ENCODE results near the gene AGBL4.

AGBL4 gene

DNA sequence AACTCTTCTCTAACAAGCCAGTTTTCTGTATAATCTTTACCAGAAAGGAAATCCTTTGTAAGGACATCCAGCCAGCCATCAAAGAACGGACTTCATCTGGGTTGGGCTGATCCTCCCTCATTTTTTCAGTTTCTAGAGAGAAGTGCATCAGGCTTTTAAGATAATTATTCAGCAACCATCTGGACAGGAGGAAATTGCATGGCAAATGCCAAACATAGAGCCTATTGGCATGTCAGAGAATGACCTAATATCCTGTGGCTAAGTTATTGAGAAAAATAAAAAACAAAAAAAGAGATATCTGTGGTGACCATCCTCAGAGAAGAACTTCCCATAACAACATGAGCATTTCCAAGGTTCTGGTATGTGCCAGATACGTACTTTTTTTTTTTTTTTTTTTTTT is 1172.1 kb downstream of the AGBL4 start:
- WGBS: 78% methylated on average over 1 of the region's 2 CpGs
- H3K18ac ChIP-seq (ENCODE audit: low read depth in 1 of 2, low read length in 2 of 2): no peak overlapping the region
- no peaks in the 10 kb centered on the region for H3K27me3 ChIP-seq (ENCODE audit: control insufficient read depth in 1 of 2, insufficient read depth in 1 of 2, low read length in 2 of 2)
- no peak overlapping the region for H4K91ac ChIP-seq (ENCODE audit: low read length)
- no peak overlapping the region for H3K9ac ChIP-seq (ENCODE audit: low read length)
- H2AFZ ChIP-seq (ENCODE audit: low read depth, low read length): no peak overlapping the region
- no peak for DNase-seq
- no peak overlapping the region for H2BK5ac ChIP-seq (ENCODE audit: low read depth, low read length, poor library complexity, severe bottlenecking)
- H3K4me2 ChIP-seq (ENCODE audit: low read length, poor library complexity, severe bottlenecking): no peak overlapping the region
- H4K8ac ChIP-seq (ENCODE audit: low read length): no peak overlapping the region
- no peak overlapping the region for H3K4ac ChIP-seq (ENCODE audit: low read depth in 1 of 2, low read length in 2 of 2)
- H2BK120ac ChIP-seq (ENCODE audit: low read depth, low read length): no peak overlapping the region
- H3K79me1 ChIP-seq (replicated peaks; ENCODE audit: low read length, poor library complexity, severe bottlenecking): no peaks in the 10 kb centered on the region
- H3K4me1 ChIP-seq (ENCODE audit: control insufficient read depth, insufficient read depth, low read depth, low read length): peaks cover 1% of the 10 kb centered on the region
- H2BK12ac ChIP-seq (ENCODE audit: low read length in 2 of 2): no peak overlapping the region
- no peak overlapping the region for H3K27ac ChIP-seq (ENCODE audit: low read length, poor library complexity, severe bottlenecking)
- no peak overlapping the region for H2BK15ac ChIP-seq (ENCODE audit: low read depth, poor library complexity, severe bottlenecking)
- H2AK5ac ChIP-seq (ENCODE audit: low read length, severe bottlenecking): no peak overlapping the region
- no peak overlapping the region for H3K14ac ChIP-seq (ENCODE audit: low read length in 2 of 2)
- no peaks in the 10 kb centered on the region for H3K9me3 ChIP-seq (ENCODE audit: control insufficient read depth, low read length)
- H3K36me3 ChIP-seq (ENCODE audit: control insufficient read depth in 1 of 2, insufficient read depth in 2 of 2, low read depth in 1 of 2, low read length in 2 of 2): no peaks in the 10 kb centered on the region
- no peak overlapping the region for H3K23ac ChIP-seq (ENCODE audit: low read length in 2 of 2)
- H3K4me3 ChIP-seq (ENCODE audit: insufficient read depth in 1 of 2, low read depth in 1 of 2, low read length in 2 of 2): no peak overlapping the region

DNA sequence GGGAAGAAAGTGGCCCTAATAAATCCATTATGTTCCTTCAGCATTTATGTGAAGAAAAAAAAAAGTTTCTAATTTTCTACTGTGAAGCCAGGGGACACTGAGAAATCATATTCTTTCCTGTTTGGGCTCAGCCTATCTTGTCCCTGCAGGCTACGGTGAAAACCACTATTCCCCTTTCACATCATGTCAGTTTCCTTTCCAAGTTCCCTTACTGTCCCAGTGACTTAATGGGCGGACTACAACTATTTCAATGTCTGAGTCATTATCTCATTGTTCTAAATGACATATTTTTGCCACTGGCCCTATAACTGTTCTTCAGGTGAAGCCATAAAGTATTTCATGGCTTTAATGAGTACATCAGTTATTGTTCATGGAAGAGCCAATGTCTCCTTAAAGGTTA is 1175.7 kb downstream of the AGBL4 start:
- no peak overlapping the region for H2AK5ac ChIP-seq (ENCODE audit: low read length, severe bottlenecking)
- no peak overlapping the region for H2BK15ac ChIP-seq (ENCODE audit: low read depth, poor library complexity, severe bottlenecking)
- H3K4me1 ChIP-seq (ENCODE audit: control insufficient read depth, insufficient read depth, low read depth, low read length): peaks cover 1% of the 10 kb centered on the region
- H2BK12ac ChIP-seq (ENCODE audit: low read length in 2 of 2): no peak overlapping the region
- H3K36me3 ChIP-seq (ENCODE audit: control insufficient read depth in 1 of 2, insufficient read depth in 2 of 2, low read depth in 1 of 2, low read length in 2 of 2): no peaks in the 10 kb centered on the region
- H3K79me1 ChIP-seq (replicated peaks; ENCODE audit: low read length, poor library complexity, severe bottlenecking): no peaks in the 10 kb centered on the region
- H3K4me2 ChIP-seq (ENCODE audit: low read length, poor library complexity, severe bottlenecking): no peak overlapping the region
- H2AFZ ChIP-seq (ENCODE audit: low read depth, low read length): no peak overlapping the region
- 83% methylated on average over 2 of the region's 2 CpGs for WGBS
- H3K27me3 ChIP-seq (ENCODE audit: control insufficient read depth in 1 of 2, insufficient read depth in 1 of 2, low read length in 2 of 2): no peaks in the 10 kb centered on the region
- no peak overlapping the region for H3K9ac ChIP-seq (ENCODE audit: low read length)
- no peak for DNase-seq
- no peak overlapping the region for H4K91ac ChIP-seq (ENCODE audit: low read length)
- H3K9me3 ChIP-seq (ENCODE audit: control insufficient read depth, low read length): no peaks in the 10 kb centered on the region
- no peak overlapping the region for H3K14ac ChIP-seq (ENCODE audit: low read length in 2 of 2)
- H3K27ac ChIP-seq (ENCODE audit: low read length, poor library complexity, severe bottlenecking): no peak overlapping the region
- H3K23ac ChIP-seq (ENCODE audit: low read length in 2 of 2): no peak overlapping the region
- H4K8ac ChIP-seq (ENCODE audit: low read length): no peak overlapping the region
- H3K18ac ChIP-seq (ENCODE audit: low read depth in 1 of 2, low read length in 2 of 2): no peak overlapping the region
- H3K4me3 ChIP-seq (ENCODE audit: insufficient read depth in 1 of 2, low read depth in 1 of 2, low read length in 2 of 2): no peak overlapping the region
- H3K4ac ChIP-seq (ENCODE audit: low read depth in 1 of 2, low read length in 2 of 2): no peak overlapping the region
- no peak overlapping the region for H2BK120ac ChIP-seq (ENCODE audit: low read depth, low read length)
- no peak overlapping the region for H2BK5ac ChIP-seq (ENCODE audit: low read depth, low read length, poor library complexity, severe bottlenecking)

DNA sequence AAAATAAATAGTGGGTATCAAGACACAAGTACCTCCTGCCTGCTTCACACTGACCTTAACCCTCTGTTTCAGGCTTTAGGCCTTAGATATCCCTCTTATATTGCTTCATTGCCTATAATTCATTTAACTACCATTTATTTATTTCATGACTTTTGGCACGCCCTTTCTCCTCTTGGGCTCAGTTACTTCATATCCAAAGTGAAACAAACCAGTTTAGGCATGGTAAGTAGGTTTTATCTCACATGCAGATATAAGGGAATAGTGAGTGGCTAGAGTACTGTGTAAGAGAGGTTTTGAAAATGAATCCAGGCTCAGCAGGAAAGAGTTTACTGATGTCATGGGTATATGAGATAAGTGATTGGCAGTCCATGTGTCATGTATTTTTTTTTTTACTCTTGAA is 1177.3 kb downstream of the AGBL4 start:
- Histone ChIP-seq H3K79me1 (replicated peaks; ENCODE audit: low read length, poor library complexity, severe bottlenecking) (no peaks in the 10 kb centered on the region), H3K27me3 (ENCODE audit: control insufficient read depth in 1 of 2, insufficient read depth in 1 of 2, low read length in 2 of 2) (no peaks in the 10 kb centered on the region), H3K4me3 (ENCODE audit: insufficient read depth in 1 of 2, low read depth in 1 of 2, low read length in 2 of 2) (no peak overlapping the region), H3K23ac (ENCODE audit: low read length in 2 of 2) (no peak overlapping the region), H4K8ac (ENCODE audit: low read length) (no peak overlapping the region), H2BK15ac (ENCODE audit: low read depth, poor library complexity, severe bottlenecking) (no peak overlapping the region), H2BK12ac (ENCODE audit: low read length in 2 of 2) (no peak overlapping the region), H3K18ac (ENCODE audit: low read depth in 1 of 2, low read length in 2 of 2) (no peak overlapping the region), H2AK5ac (ENCODE audit: low read length, severe bottlenecking) (no peak overlapping the region), H3K4ac (ENCODE audit: low read depth in 1 of 2, low read length in 2 of 2) (no peak overlapping the region), H3K36me3 (ENCODE audit: control insufficient read depth in 1 of 2, insufficient read depth in 2 of 2, low read depth in 1 of 2, low read length in 2 of 2) (no peaks in the 10 kb centered on the region), H3K4me1 (ENCODE audit: control insufficient read depth, insufficient read depth, low read depth, low read length) (no peaks in the 10 kb centered on the region), H2BK120ac (ENCODE audit: low read depth, low read length) (no peak overlapping the region), H3K9me3 (ENCODE audit: control insufficient read depth, low read length) (no peaks in the 10 kb centered on the region), H2AFZ (ENCODE audit: low read depth, low read length) (no peak overlapping the region), H3K4me2 (ENCODE audit: low read length, poor library complexity, severe bottlenecking) (no peak overlapping the region), H4K91ac (ENCODE audit: low read length) (no peak overlapping the region), H3K9ac (ENCODE audit: low read length) (no peak overlapping the region), H3K27ac (ENCODE audit: low read length, poor library complexity, severe bottlenecking) (no peak overlapping the region), H2BK5ac (ENCODE audit: low read depth, low read length, poor library complexity, severe bottlenecking) (no peak overlapping the region), H3K14ac (ENCODE audit: low read length in 2 of 2) (no peak overlapping the region)
- DNase-seq: no peak
- WGBS: no CpG with 5 or more reads among the region's 1 CpG

DNA sequence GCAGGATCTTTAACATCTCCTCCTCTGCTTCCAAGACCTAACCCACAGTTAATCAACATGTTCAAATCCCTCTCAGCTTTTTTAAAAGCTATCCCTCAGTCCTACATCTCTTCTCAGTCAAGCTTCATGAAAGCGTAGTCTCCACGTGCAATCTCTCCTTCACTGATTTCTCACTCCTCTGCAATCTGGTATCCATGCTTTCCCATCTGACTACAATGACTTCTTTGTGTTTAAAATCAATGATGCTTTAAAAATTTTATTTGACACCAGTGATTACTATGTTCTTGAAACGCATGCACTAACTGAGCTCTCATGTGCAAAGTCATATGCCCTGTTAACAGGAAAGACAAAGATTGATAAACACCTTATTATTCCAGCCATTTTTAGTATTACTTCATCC is 1179.6 kb downstream of the AGBL4 start:
- no peak overlapping the region for H2BK5ac ChIP-seq (ENCODE audit: low read depth, low read length, poor library complexity, severe bottlenecking)
- no peak overlapping the region for H3K18ac ChIP-seq (ENCODE audit: low read depth in 1 of 2, low read length in 2 of 2)
- H2BK120ac ChIP-seq (ENCODE audit: low read depth, low read length): no peak overlapping the region
- H2BK15ac ChIP-seq (ENCODE audit: low read depth, poor library complexity, severe bottlenecking): no peak overlapping the region
- no peak overlapping the region for H3K27ac ChIP-seq (ENCODE audit: low read length, poor library complexity, severe bottlenecking)
- WGBS: 68% methylated on average over 3 of the region's 3 CpGs
- no peak overlapping the region for H3K14ac ChIP-seq (ENCODE audit: low read length in 2 of 2)
- no peak overlapping the region for H2AK5ac ChIP-seq (ENCODE audit: low read length, severe bottlenecking)
- no peak overlapping the region for H2AFZ ChIP-seq (ENCODE audit: low read depth, low read length)
- H3K27me3 ChIP-seq (ENCODE audit: control insufficient read depth in 1 of 2, insufficient read depth in 1 of 2, low read length in 2 of 2): peaks cover 0 to 7% of the 10 kb centered on the region in 2 experiments
- no peaks in the 10 kb centered on the region for H3K36me3 ChIP-seq (ENCODE audit: control insufficient read depth in 1 of 2, insufficient read depth in 2 of 2, low read depth in 1 of 2, low read length in 2 of 2)
- H4K91ac ChIP-seq (ENCODE audit: low read length): no peak overlapping the region
- H3K23ac ChIP-seq (ENCODE audit: low read length in 2 of 2): no peak overlapping the region
- no peak overlapping the region for H4K8ac ChIP-seq (ENCODE audit: low read length)
- no peak for DNase-seq
- no peak overlapping the region for H3K4me2 ChIP-seq (ENCODE audit: low read length, poor library complexity, severe bottlenecking)
- H3K79me1 ChIP-seq (replicated peaks; ENCODE audit: low read length, poor library complexity, severe bottlenecking): no peaks in the 10 kb centered on the region
- H3K9me3 ChIP-seq (ENCODE audit: control insufficient read depth, low read length): no peaks in the 10 kb centered on the region
- H3K9ac ChIP-seq (ENCODE audit: low read length): no peak overlapping the region
- H3K4me3 ChIP-seq (ENCODE audit: insufficient read depth in 1 of 2, low read depth in 1 of 2, low read length in 2 of 2): no peak overlapping the region
- H3K4me1 ChIP-seq (ENCODE audit: control insufficient read depth, insufficient read depth, low read depth, low read length): no peaks in the 10 kb centered on the region
- no peak overlapping the region for H3K4ac ChIP-seq (ENCODE audit: low read depth in 1 of 2, low read length in 2 of 2)
- no peak overlapping the region for H2BK12ac ChIP-seq (ENCODE audit: low read length in 2 of 2)

Data from mesenchymal stem cell (in vitro differentiated cells and primary cell).